Gastrocnemius medialis (tissue), 4 donors: Measurements from ENCODE around the gene KIR3DL3.
"Not testable (repeated sequence)": the region's sequence is repeated elsewhere in the genome, so short reads cannot be mapped to it uniquely, and the experiment has no call there.

Experiments
- CTCF ChIP-seq, 5 experiments: fragments of 450-650 bp in 3 of 5; fragments of 200-600 bp in 2 of 5; sonication (generic) in 2 of 5; IDR thresholded peaks in 4 of 5; conservative IDR thresholded peaks in 1 of 5; 1 replicate in 4 of 5; 2 replicates in 1 of 5; pipeline ENCODE4 v1.5.1; 2016 to 2019; ENCODE audit warnings: antibody characterized with exemption in 5 of 5, mild to moderate bottlenecking in 3 of 5, moderate library complexity in 3 of 5
- POLR2A ChIP-seq, 2 donors: fragments of 450-650 bp; IDR thresholded peaks; one replicate each; pipeline ENCODE4 v1.6.1; 2017; ENCODE audit warnings: antibody characterized with exemption in 2 of 2, mild to moderate bottlenecking in 2 of 2, moderate library complexity in 2 of 2

DNA sequence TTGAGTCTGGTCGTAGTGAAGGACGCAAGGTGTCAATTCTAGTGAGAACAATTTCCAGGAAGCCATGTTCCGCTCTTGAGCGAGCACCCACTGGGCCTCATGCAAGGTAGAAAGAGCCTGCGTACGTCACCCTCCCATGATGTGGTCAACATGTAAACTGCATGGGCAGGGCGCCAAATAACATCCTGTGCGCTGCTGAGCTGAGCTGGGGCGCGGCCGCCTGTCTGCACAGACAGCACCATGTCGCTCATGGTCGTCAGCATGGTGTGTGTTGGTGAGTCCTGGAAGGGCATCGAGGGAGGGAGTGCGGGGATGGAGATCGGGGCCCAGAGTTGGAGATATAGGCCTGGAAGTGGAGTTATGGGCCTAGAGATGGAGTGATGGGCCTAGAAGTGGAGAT, 14.1 kb downstream of the KIR3DL3 start, which contains the start of gene KIR2DL3:
- TF ChIP-seq CTCF (IDR thresholded peaks at IDR 0.05 in 4 of 5, conservative IDR thresholded peaks at IDR 0.05 in 1 of 5); POLR2A (IDR thresholded peaks at IDR 0.05): not testable (repeated sequence)
